Esophagus muscularis mucosa (tissue), 4 donors: Measurements from ENCODE around the gene PITX1.

ENCODE experiments used
- EP300 ChIP-seq: sonication (generic); formaldehyde crosslinking; IDR thresholded peaks from one replicate; pipeline ENCODE4 v1.6.1; 2017; ENCODE audit warnings: antibody characterized with exemption
- POLR2A ChIP-seq: fragments of 450-650 bp; IDR thresholded peaks from one replicate; pipeline ENCODE4 v1.6.1; 2017; ENCODE audit warnings: antibody characterized with exemption, moderate library complexity, mild to moderate bottlenecking, low read depth
- POLR2AphosphoS5 ChIP-seq, 2 donors: sonication (generic); formaldehyde crosslinking; IDR thresholded peaks; one replicate each; pipeline ENCODE4 v1.6.1; 2017; ENCODE audit warnings: antibody characterized with exemption in 2 of 2
- TF ChIP-seq, protein P1 (sequence below), 3 experiments: fragments of 200-600 bp in 2 of 3; fragments of 450-650 bp in 1 of 3; sonication (generic) in 2 of 3; IDR thresholded peaks; one replicate each; pipeline ENCODE4 v1.5.1; 2017 to 2019; ENCODE audit warnings: antibody characterized with exemption in 3 of 3, mild to moderate bottlenecking in 2 of 3, moderate library complexity in 1 of 3

DNA sequence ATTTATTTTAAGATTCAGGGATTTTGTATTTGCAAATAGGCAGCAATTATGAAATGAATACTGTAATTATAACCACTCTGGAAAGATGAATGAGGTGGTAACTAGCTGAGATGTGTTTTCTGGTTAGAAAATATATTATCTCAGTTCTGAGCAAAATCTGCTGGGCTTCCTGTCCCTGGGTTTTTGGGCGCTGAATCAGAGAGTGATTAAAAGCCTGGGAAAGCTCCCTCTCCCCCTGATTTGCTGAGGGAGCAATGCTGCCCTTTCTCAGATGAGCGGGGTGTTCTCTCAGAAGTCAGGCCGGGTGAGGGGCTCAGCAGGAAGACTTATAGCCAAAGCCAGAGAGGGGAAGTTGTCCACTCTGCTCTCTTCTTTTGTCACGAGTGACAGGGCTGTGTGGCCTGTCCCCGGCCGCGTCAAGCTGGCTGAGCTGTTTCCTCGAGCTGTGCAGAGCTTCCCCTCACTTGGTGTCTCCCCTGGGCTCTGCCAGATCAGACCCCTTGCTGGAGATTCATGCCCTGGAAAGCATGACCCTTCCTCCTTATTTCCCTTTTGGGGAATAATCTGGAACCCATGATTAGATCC, 39.8 kb upstream of the PITX1 start:
- TF ChIP-seq, protein P1, sequence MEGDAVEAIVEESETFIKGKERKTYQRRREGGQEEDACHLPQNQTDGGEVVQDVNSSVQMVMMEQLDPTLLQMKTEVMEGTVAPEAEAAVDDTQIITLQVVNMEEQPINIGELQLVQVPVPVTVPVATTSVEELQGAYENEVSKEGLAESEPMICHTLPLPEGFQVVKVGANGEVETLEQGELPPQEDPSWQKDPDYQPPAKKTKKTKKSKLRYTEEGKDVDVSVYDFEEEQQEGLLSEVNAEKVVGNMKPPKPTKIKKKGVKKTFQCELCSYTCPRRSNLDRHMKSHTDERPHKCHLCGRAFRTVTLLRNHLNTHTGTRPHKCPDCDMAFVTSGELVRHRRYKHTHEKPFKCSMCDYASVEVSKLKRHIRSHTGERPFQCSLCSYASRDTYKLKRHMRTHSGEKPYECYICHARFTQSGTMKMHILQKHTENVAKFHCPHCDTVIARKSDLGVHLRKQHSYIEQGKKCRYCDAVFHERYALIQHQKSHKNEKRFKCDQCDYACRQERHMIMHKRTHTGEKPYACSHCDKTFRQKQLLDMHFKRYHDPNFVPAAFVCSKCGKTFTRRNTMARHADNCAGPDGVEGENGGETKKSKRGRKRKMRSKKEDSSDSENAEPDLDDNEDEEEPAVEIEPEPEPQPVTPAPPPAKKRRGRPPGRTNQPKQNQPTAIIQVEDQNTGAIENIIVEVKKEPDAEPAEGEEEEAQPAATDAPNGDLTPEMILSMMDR (IDR thresholded peaks at IDR 0.05), result no peak
- TF ChIP-seq EP300 (no peak), POLR2AphosphoS5 (IDR thresholded peaks at IDR 0.05) (no peak), POLR2A (no peak)
